ENCODE data around the gene CIB1. TPM values are rescaled to one million over a fixed set of nuclear protein-coding genes. Genes with fewer than 3 reads are reported as not detected.

Gene CIB1
- total RNA-seq, 1 donor from 2014 or later, result 33.8 TPM

DNA sequence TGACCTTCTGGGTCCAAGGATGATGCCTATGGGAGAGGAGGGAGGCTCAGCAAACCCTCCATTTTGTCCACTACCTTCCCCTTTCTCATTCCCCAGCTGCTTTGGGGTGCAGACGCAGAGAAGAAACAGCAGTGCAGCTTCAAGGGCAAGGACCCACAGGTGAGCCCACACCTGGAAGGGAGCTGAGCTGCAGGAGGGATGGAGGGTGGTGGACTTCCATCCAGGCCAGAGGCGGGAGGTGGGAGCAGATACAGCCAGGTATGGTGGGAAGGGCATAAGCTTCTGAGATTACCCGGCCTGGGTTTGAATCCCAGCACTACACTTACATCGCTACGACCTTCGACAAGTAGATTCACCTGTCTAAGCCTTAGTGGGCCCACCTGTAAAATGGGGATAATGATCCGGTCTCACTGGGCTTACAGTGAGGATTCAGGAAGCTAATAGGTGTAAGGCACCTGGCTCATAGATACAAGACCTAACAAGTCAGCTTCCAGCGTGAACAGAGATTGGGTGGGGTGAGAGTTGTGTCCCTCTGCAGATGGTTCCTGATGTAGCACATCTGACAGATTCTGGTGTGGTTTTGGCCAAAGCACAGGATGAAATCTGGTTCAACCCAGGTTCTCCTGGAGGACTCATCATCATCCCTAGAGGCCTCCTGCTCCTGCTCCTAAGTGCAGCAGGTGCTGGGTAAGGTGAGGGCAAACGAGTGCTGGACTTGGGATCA is 15.9 kb downstream of the CIB1 start:
- no peak overlapping the region for H3K4me3 Mint-ChIP-seq (ENCODE audit: unreplicated experiment)
- peaks cover 15% of the 10 kb centered on the region for H3K4me1 Mint-ChIP-seq (ENCODE audit: unreplicated experiment)
- H3K36me3 Mint-ChIP-seq (ENCODE audit: unreplicated experiment), result peaks cover 9% of the 10 kb centered on the region
- DNase-seq (ENCODE audit: extremely low spot score, unreplicated experiment), result no peak
- H3K27me3 Mint-ChIP-seq (ENCODE audit: unreplicated experiment), result no peaks in the 10 kb centered on the region
- H3K27ac Mint-ChIP-seq (ENCODE audit: unreplicated experiment), result no peak overlapping the region
- no peaks in the 10 kb centered on the region for H3K9me3 Mint-ChIP-seq (ENCODE audit: unreplicated experiment)
- no peak for TF ChIP-seq CTCF (IDR thresholded peaks at IDR 0.05)

- Mint-ChIP-seq H3K27ac (ENCODE audit: unreplicated experiment) (no peak overlapping the region), H3K4me1 (ENCODE audit: unreplicated experiment) (peaks cover 28% of the 10 kb centered on the region), H3K9me3 (ENCODE audit: unreplicated experiment) (no peaks in the 10 kb centered on the region), H3K4me3 (ENCODE audit: unreplicated experiment) (no peak overlapping the region), H3K27me3 (ENCODE audit: unreplicated experiment) (no peaks in the 10 kb centered on the region), H3K36me3 (ENCODE audit: unreplicated experiment) (peaks cover 10% of the 10 kb centered on the region)
- no peak for DNase-seq (ENCODE audit: extremely low spot score, unreplicated experiment)
- peak; percentile 38 for TF ChIP-seq CTCF (IDR thresholded peaks at IDR 0.05)
These were observed 19.1 kb downstream of the CIB1 start for GRCh38 chr15:90214553-90215196.

- no peaks in the 10 kb centered on the region for H3K9me3 Mint-ChIP-seq (ENCODE audit: unreplicated experiment)
- H3K36me3 Mint-ChIP-seq (ENCODE audit: unreplicated experiment), result peaks cover 11% of the 10 kb centered on the region
- H3K4me3 Mint-ChIP-seq (ENCODE audit: unreplicated experiment), result no peak overlapping the region
- H3K4me1 Mint-ChIP-seq (ENCODE audit: unreplicated experiment), result peaks cover 28% of the 10 kb centered on the region
- H3K27me3 Mint-ChIP-seq (ENCODE audit: unreplicated experiment), result no peaks in the 10 kb centered on the region
- H3K27ac Mint-ChIP-seq (ENCODE audit: unreplicated experiment), result no peak overlapping the region
- DNase-seq (ENCODE audit: extremely low spot score, unreplicated experiment), result no peak
- TF ChIP-seq CTCF (IDR thresholded peaks at IDR 0.05), result no peak
These were observed 19.9 kb downstream of the CIB1 start for GRCh38 chr15:90213818-90214204.

GRCh38 chr15:90213122-90213817 is 20.5 kb downstream of the CIB1 start:
- Mint-ChIP-seq H3K9me3 (ENCODE audit: unreplicated experiment) (no peaks in the 10 kb centered on the region), H3K27me3 (ENCODE audit: unreplicated experiment) (no peaks in the 10 kb centered on the region), H3K36me3 (ENCODE audit: unreplicated experiment) (peaks cover 8% of the 10 kb centered on the region), H3K27ac (ENCODE audit: unreplicated experiment) (no peak overlapping the region), H3K4me1 (ENCODE audit: unreplicated experiment) (peaks cover 28% of the 10 kb centered on the region), H3K4me3 (ENCODE audit: unreplicated experiment) (no peak overlapping the region)
- DNase-seq (ENCODE audit: extremely low spot score, unreplicated experiment), result no peak
- TF ChIP-seq CTCF (IDR thresholded peaks at IDR 0.05), result no peak

Data from osteocyte (in vitro differentiated cells).